GM04503 (cell line): Measurements from ENCODE around the gene SLC2A4RG.
"Not testable (repeated sequence)": the region's sequence is repeated elsewhere in the genome, so short reads cannot be mapped to it uniquely, and the experiment has no call there.

Experiments used
- DNase-seq: peaks from one replicate; pipeline ENCODE4 v3.0.0-alpha.2; 2012; ENCODE audit warnings: low read depth

The SLC2A4RG gene

DNA sequence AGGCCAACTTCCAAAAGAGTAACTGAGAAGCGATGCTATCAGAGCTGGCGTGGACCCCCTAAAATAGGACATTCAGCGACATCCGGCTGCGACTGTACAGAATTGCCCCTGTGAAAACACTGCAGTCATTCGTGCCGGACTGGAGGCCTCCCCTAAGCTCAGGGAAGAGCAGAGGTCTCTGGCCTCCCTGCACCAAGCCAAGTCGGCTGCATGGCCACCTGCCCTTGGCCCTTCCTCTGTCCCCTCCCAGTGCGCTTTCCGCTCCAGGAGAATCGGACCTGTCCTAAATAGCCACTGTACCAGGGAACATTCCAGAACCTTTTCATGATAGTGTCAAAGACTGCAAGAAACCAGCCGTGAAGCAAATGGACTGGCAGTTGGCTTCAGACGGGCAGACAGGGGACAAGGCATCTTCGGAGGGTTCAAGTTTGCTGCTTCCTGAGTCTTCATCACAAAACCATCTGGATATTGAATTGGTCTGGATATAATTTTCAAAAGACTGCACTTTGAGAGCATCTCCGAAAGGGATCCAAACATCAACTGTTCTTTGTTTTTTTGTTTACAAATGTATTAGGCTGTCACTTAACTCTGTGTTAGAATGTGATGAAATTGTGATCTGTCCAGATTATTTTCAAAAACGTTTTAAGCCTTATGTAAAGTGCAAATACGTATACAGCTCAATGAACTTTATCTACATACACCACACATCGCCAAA, 16.5 kb downstream of the SLC2A4RG start:
- no peak for DNase-seq

DNA sequence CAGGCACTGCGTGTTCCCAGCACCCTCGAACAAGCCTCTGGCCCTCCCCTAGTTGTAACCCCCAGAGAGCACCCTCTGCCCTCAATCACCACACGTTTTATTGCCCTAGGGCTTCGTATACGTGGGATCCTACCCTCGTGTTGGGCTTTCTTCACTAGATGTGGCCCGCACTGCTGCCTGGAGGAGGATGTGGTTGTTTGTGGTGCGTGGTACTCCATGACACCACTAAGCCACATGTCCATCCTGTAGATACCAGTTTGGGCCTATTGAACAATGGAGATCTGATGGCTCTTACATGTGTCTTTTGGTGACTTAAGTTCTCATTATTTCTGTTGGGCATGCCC, 17.0 kb downstream of the SLC2A4RG start:
- no peak for DNase-seq

DNA sequence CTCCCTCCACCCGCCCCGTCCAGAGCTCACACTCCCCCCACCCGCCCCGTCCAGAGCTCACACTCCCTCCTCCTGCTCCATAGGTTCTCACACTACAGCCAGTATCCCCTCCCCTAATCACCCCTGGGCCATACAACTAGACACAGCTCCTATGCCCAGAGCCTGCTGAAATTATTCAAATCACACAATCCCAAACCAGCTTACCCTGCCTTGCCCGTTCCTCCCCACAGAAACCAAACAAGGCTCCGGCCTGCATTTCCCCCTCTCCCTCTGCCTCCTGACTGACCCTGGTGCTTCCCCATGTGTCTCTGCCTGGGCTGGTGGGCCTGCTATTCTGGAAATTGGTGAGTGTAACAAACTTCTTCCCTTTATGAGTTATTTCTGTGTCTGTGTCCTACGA, 18.6 kb downstream of the SLC2A4RG start:
- DNase-seq = no peak

DNA sequence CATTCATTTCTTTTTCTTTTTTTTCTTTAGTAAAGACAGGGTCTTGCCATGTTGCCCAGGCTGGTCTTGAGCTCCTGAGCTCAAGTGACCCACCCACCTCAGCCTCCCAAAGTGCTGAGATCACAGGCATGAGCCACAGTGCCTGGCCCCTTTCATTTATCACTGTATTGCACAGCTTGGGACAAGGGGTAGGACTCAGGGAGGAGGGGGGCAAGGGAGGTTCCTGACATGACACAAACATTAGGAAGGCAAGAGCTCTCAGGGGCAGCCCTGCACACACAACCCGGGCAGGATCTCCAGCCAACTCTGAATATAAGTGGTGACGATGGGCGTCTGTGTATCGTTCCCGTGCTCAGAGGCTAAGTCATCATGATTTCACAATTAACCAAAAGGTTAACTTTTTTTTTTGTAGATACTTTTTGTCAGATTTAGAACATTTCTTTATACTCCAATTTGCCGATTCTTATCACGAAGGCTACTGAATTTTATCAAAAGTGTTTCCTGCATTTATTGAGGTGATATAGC, 19.9 kb downstream of the SLC2A4RG start:
- no peak for DNase-seq

DNA sequence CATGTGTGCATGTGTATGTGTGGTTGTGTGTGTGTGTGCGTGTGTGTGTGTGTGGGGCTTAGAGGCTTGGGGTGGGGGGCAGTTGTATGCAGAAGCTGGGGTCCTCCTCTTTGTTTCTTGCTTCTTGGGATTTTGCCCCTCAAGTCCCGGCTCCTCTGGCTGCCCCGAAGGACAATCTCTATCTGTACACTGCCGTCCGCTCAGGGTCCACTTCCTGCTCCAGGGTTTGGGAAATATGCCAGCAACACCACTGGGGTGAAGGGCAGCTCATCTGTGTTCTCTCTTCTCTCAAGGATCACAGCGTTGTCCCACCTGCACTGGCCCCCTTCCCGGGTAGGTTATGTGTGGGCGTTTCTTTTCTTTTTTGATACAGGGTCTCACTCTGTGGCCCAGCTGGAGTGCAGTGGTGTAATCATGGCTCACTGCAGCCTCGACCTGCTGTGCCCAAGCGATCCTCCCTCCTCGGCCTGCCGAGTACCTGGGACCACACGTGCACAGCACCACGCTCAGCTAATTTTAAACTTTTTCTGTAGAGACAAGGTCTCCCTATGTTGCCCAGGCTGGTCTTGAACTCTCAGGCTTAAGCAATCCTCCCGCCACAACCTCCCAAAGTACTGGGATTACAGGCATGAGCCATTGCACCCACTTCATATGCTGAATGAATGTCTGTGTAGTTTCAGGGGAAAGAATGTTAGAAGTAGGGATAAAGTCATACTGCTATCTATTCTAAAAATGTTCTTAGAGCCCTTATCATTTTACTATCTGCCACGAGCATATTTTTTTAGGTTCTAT, 25.7 kb downstream of the SLC2A4RG start:
- DNase-seq = no peak

DNA sequence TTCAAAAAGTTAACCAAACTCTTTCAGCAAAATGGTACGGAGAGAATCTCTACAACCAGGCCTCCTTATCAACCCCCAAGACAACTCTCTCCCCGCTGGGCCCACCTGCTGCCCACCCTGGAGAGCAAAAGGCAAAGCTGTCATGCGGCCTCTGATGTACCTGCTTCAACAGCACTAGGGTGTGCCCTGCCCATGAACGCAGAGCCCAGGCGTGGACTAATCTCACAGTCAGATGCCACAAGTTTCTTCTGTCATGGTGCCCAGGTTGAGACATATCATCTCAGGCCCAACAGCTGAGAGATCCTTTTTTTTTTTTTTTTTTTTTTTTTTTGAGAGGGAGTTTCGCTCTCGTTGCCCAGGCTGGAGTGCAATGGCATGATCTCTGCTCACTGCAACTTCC, 26.3 kb downstream of the SLC2A4RG start:
- DNase-seq = no peak

DNA sequence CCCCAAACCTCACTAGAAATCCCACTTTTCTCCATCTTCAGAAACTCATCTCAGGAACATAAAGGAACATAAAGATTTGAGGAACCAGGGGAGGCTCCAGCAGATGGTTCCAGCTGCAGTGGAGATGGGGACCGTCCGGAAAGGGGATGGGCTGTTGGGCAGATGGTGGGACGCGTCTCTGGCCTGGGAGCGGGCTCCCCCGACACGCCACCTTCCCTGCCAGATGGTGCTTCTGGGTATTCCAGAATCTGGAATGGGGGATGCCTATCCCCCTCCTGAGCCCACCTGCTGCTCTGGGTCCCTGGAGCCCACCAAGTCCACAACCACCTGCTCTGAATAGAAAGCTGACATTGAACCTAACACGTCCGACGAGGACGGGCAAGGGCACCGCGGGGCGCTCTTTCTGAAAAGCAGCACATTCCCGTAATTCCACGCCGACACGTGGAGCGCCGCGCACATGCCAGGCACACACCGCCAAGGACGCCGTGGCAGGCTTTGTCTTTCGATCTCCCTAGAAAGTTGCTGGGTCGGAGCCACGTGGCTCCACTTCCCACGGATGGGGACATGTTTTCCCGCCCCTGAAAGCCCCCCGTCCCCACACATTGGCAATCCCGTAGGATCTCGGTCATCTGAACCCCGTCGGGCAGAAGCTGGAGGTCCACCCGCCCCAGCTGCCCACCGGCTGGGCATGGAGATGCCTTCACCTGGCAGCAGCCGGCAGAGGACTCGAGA, 27.3 kb downstream of the SLC2A4RG start:
- no peak for DNase-seq

DNA sequence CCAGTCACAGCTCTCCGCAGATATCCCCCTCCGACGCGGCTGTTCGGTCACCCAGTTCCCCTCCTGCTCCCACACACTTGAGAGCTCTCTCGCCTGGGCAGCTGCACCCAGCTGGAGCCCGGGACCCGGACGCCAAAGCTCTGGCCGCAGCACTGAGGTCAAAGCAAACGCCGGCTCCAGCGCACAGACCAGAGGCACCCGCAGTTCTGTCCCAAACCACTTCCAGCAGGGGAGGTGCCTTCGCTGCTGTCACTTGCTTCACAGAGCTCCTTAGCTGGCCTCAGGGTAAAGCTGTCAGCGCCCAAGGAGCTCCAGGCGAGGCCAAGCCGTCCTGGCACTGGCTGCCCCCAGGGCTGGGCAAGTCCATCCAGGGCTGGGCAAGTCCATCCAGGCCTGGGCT, 27.9 kb downstream of the SLC2A4RG start:
- DNase-seq = no peak

DNA sequence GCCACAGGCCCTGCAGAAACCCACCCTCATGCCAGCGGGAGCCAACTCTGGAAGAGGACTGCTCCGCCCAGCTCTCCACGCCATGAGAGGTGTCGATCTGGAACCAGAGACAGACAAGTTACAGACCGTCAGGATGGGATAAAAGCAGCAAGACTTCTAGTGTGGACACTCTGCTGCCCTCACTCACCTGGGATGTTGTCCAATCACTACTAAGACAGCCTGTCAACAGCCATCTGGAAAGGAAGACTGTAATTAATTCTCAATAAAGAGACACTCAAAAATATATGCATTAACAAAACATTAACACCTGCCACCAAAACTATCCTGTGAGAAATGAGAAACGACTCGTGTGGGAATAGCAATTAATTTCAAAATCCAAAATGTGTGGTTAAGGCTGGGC, 28.3 kb downstream of the SLC2A4RG start:
- no peak for DNase-seq

DNA sequence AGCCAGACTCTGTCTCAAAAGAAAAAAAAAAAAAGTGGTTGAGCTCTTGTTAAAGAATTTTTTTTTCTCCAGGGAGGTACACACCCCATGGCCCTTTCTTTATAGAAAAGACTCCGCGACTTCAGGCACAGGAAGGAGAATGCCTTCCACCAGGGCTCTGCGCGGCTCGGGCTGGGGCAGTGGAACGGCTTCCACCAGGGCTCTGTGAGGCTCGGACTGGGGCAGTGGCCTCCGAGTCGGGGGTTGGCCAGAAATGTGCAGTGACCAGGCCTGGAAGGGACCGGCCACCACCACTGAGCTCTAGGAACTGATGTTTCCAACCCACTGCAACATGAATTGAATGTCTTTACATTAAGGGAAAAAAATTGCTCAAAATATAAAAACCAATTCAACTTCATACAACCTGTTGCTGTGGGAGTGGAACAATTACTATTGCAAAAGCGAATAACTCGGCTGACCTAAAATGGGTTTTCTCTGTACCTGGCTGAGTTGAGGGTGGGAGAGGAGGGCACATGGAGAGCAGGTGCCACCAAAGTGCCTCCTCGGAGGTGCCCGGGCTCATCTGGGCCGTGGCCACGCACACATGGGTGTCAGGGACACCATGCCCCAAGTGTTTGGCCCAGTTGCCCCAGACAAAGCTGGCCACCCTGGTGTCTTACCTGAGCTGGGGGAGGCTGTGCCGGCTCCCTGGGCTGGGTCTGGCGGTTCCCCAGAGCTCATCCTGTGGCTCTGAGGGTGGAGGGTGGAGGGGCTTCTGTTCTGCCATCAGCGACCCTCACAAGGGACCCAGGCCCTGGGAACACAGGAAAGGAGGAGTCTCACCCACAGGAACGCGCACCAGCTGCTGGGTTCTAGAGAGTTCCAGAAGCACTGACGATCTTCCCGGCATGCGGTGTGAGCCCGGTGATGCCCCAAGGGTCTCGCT, 29.3 kb downstream of the SLC2A4RG start:
- no peak for DNase-seq

DNA sequence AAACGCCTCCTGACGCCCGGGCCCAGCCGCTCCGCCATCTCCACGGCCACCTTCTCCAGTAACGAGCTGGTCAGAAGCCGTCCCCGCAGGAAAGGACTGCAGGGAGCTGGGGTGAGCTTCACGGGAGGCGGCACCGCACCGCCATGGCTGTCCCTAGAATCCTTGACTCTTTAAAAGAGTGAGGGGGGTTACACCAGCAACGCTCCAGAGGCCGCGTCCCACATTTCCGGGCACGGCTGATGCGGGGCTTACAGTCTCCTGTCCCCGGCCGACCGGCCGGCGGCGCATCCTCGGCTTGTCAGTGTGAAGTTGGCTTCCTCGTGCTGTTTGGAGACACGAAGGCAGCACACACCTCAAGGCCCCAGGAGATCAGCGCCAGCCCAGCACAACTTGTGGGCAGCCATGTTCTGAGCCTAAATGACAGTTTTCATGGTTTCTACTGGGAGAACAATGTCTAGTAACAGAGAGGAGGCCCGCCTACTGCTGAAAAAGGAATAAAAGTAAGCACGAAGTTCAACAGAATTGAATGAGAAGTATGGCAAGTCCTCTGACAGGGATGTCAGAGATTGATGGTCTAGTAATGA, 30.4 kb downstream of the SLC2A4RG start:
- DNase-seq = no peak

DNA sequence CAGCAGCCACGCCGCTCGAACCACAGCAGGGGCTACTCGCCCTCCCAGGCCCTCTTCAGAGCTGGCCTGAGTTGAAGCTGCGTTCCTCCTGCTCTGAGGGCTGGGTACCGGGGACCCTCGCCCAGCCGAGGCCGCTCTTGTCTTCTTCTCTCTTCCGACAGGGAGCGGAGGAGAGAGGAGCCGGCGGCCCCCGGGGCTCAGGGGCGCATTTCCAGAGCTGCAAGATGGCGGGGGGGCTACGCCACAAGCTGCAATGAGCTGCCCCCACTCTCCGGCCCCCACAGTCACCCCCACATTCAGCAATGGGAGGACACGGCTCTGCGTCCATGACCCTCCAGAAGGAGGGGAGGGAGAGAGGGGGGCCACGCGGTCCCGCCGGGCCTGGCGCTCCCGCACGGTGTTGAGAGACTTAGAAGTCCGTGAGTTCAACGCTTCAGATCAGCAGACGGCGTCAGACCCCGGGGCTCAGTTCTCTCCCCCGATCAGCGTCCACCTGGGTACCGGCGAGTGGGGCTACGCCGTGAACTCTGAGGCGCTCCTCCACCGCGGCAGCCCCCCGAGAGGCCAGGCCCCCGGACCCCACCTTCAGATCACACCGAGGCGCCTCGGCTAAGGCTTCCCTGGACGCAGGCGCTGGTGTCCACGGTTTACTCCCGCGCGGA, 31.6 kb downstream of the SLC2A4RG start:
- no peak for DNase-seq

DNA sequence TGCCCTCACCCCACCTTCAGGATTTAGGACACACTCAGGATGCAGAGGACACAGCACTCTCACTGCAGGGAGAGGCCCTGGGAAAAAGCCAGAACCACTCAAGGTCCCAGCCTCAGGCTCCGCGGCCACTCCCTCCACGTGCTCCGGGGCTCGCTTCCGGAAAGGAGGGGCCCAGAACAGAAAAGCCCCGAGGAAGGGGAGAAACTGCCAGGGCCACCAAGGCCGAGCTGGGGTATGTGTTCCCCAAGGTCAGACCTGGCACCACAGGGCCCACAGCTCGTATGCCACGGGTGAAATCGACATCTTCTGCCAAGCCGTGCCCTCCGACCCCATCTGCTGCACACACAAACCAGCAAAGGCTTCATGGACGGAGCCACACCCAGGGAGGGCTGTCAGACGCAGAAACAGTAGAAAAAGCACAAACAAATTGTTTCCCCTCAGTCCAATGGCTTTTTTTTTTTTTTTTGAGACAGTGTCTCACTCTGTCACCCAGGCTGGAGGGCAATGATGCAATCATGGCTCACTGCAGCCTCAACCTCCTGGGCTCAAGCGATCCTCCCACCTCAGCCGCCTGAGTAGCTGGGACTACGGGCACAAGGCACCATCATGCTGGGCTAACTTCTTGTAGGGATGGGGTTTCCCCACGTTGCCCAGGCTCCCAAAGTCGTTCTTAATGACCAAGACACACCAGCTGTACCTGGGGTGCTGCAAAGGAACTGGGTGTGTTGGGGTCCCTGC, 33.4 kb downstream of the SLC2A4RG start:
- DNase-seq = no peak

DNA sequence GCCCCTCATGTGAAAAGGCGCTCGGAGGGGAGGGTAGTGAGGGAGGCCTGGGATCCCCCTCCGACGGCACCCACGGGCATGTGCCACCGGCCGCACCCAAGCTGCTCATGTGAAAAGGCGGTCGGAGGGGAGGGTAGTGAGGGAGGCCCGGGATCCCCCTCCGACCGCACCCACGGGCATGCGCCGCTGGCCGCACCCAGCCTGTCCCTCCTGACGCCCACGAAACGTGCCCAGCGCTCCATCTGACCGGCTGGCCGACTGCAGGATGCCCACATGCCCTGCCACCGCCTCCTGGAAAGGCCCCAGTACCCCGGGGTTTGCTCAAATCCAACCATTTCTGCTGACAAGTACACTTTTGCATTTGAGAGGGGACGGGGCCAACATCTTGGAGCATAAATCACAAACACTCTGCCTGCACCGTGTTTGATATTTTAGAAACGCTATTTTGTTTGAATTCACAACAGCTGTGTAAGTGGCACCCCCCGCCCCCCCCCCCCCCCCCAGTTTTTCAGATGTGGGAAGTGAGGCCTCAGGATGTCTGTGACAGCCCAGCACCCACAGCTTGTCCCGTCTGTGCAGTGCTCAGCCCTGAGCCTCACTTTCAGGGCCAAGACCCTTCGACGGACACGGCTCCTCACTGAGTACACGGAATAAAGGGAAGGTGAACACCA, 34.1 kb downstream of the SLC2A4RG start:
- no peak for DNase-seq

DNA sequence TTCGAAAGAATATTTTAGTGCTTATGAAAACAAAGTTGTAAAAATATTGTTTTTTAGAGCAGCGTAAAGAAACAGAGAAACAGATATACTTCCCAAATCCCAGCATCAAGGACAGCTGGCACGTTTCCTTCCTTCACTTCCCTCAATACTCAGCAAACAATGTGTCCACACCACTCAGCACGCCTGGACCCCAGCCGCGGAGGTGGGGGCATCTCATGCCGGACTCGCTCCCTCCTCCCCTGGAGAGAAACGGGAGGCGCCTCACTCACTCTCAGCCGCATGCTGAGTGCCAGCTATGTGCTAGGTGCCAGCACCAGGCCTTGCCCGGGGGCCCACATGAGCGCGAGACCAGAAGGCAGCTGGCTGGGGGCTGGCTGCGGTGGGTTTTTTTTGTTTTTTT, 34.7 kb downstream of the SLC2A4RG start:
- DNase-seq = no peak

DNA sequence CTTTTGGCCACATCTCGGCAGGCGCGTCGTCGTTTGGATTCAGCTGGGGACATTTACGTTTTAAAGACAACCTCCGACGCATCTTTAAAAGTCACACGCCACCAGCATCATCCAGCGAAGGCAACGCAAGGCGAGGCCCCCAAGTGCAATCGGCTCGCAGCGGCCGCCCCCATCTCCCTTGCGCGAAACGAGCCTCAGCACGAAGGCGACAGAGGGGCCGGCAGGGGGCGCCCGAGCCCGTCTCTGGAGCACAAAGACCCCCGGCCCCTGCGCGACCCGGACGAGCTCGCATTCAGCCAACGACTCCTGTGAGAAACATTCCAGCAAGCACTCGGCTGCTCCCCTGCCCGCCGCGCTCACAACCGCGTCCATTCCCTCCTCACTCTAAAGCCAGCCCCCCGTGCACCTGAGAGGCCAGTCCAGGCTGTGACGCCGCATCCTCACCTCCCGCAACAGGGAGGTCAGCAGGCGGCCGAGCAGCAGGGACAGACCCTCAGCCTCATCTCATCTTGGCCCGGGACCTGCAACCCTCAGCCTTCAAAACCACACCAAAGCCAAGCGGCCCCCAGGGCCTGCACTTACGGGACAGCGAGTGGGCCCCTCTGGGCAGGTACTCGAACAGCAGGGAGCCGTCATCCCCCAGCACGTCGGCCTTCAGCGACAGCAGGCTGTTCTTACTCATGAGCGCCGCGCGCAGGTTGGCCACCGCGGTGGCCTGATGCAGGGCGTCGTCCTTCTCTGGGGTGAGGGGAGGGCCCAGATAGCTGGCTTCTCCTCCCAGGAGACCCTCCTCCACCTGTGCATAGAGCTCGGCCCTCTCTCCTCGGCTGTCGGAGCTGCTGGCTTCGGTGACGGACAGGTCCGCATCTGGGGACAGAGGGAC, 35.8 kb downstream of the SLC2A4RG start:
- DNase-seq = no peak

DNA sequence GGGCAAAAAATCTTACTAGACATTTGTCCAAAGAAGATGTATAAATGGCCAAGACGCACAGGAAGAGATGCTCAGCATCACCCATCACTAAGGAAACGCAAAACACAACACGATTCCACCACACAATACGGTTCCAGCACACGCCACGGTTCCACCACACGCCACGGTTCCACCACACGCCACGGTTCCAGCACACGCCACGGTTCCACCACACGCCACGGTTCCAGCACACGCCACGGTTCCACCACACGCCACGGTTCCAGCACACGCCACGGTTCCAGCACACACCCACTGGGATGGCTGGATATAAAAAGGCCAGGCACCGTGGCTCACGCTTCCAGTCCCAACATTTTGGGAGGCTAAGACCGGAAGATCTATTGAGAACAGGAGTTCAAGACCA, 37.3 kb downstream of the SLC2A4RG start:
- DNase-seq = not testable (repeated sequence)

DNA sequence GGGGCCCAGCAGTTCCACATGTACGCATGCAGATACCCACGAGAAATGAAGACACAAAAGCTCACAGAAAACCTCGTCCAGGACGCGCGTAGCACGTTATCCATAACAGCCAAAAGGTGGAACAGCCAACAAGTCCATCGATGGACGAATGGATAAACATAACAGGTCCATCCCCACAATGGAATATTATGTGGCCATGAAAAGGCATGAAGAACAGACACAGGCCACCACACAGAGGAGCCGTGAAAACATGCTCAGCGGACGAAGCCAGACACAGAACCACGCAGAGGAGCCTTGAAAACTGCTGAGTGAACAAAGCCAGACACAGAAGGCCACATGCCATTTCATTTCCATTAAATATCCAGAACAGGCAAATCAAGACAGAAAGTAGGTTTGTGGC, 38.0 kb downstream of the SLC2A4RG start:
- no peak for DNase-seq
